GM12874 (cell line): ENCODE results near the gene ADAMTS17.

Source experiments
- CTCF ChIP-seq: IDR thresholded peaks from 2 replicates; pipeline ENCODE4 v1.5.1; 2011; ENCODE audit warnings: low read depth, mild to moderate bottlenecking, control low read depth, low read length, moderate library complexity; ENCODE audit not compliant: insufficient read depth

ADAMTS17 gene

GRCh38 chr15:100001405-100001804 is 340.4 kb downstream of the ADAMTS17 start:
- TF ChIP-seq CTCF = no peak

GRCh38 chr15:99999282-100000070 is 342.3 kb downstream of the ADAMTS17 start:
- no peak for TF ChIP-seq CTCF

GRCh38 chr15:99998661-99999101 is 343.1 kb downstream of the ADAMTS17 start:
- TF ChIP-seq CTCF = no peak

- TF ChIP-seq CTCF = no peak
Measured at GRCh38 chr15:99997112-99997651, 344.6 kb downstream of the ADAMTS17 start.

GRCh38 chr15:99996660-99997059 is 345.1 kb downstream of the ADAMTS17 start:
- TF ChIP-seq CTCF = no peak

GRCh38 chr15:99995543-99995942 is 346.2 kb downstream of the ADAMTS17 start:
- no peak for TF ChIP-seq CTCF

GRCh38 chr15:99994849-99995248 is 346.9 kb downstream of the ADAMTS17 start:
- TF ChIP-seq CTCF = no peak
